SK-N-SH (cell line): ENCODE results near the gene PSMC2. TPM values are rescaled to one million over a fixed set of nuclear protein-coding genes. Genes with fewer than 3 reads are reported as not detected.

Experiments used
- polyA plus RNA-seq, 3 experiments: library from polyadenylated mRNA; depleted of rRNA; stranded (reverse); fragments of >200 nt; gene quantifications; 2 replicates each; pipeline ENCODE4 v1.2.3, GENCODE V29; 2012
- small RNA-seq, 7 experiments: library from RNA; depleted of rRNA; stranded (forward); fragments of <200 nt; gene quantifications; one replicate each; pipeline ENCODE3, GENCODE V24; 2012

PSMC2 gene
- polyA plus RNA-seq, 1 of the 3 experiments (the other 2 are of a cell fraction) = 231 TPM

Small RNA genes lying within 50 kb of the gene (small RNA-seq; reads per million reads assigned to genes)
- 0 to 0.06 (median 0) reads per million in 7 experiments for gene RPS29P16

Other genes with a start within 250 kb of the PSMC2 start
- 4.6 and 5.4 TPM in 2 replicates for gene NAPEPLD, start 198.5 kb upstream of the PSMC2 start, polyA plus RNA-seq (2012; rRNA removed)
- 116 and 142 TPM in 2 replicates for gene PMPCB, start 50.2 kb upstream of the PSMC2 start, polyA plus RNA-seq (2012; rRNA removed)
- 18.9 and 21.5 TPM in 2 replicates for gene DNAJC2, start 2.9 kb upstream of the PSMC2 start, polyA plus RNA-seq (2012; rRNA removed)
- gene SLC26A5, start 98.6 kb downstream of the PSMC2 start, polyA plus RNA-seq (2012; rRNA removed) = not detected in 2 replicates